Pulmonary artery endothelial cell (primary cell): Measurements from ENCODE around the gene ERCC3. TPM values are rescaled to one million over a fixed set of nuclear protein-coding genes. Genes with fewer than 3 reads are reported as not detected.

ENCODE experiments used
- DNase-seq: peaks from one replicate; pipeline ENCODE4 v3.0.0-alpha.2; 2011; ENCODE audit warnings: low read depth, low spot score
- total RNA-seq: library from RNA; depleted of rRNA; stranded (reverse); fragments of >200 nt; gene quantifications from 2 replicates; pipeline ENCODE4 v1.2.3, GENCODE V29; 2014

Gene ERCC3
- 35.1 and 52.4 TPM in 2 replicates for total RNA-seq

GRCh38 chr2:127293748-127294562 is at the start of gene ERCC3:
Gene ERCC3, minus strand, starts transcription at chr2:127294144. Its CDS starts 63 bp downstream, at chr2:127294081.
- DNase-seq, result peak; percentile 27

GRCh38 chr2:127343277-127343676 is 49.3 kb upstream of the ERCC3 start:
- no peak for DNase-seq

GRCh38 chr2:127342101-127342500 is 48.2 kb upstream of the ERCC3 start:
- DNase-seq, result no peak

- DNase-seq, result no peak
These were observed 38.4 kb upstream of the ERCC3 start for GRCh38 chr2:127332335-127332734.

- DNase-seq, result no peak
These were observed 36.8 kb upstream of the ERCC3 start for GRCh38 chr2:127330753-127331152.

GRCh38 chr2:127326289-127326945 is 32.5 kb upstream of the ERCC3 start:
- DNase-seq, result no peak

- peak; percentile 27 for DNase-seq
These were observed 30.7 kb upstream of the ERCC3 start for GRCh38 chr2:127324635-127325034.

GRCh38 chr2:127321303-127321702 is 27.4 kb upstream of the ERCC3 start:
- no peak for DNase-seq

GRCh38 chr2:127320586-127321275 is 26.8 kb upstream of the ERCC3 start:
- no peak for DNase-seq

GRCh38 chr2:127320067-127320466 is 26.1 kb upstream of the ERCC3 start:
- DNase-seq, result no peak

GRCh38 chr2:127314193-127314988 is 20.4 kb upstream of the ERCC3 start:
- no peak for DNase-seq

- DNase-seq, result no peak
These were observed 19.5 kb upstream of the ERCC3 start for GRCh38 chr2:127313406-127313805.

GRCh38 chr2:127310980-127311379 is 17.0 kb upstream of the ERCC3 start:
- no peak for DNase-seq

- DNase-seq, result no peak
These were observed 15.5 kb upstream of the ERCC3 start for GRCh38 chr2:127309468-127309867.

GRCh38 chr2:127308586-127309138 is 14.7 kb upstream of the ERCC3 start:
- no peak for DNase-seq

GRCh38 chr2:127305990-127306585 is 12.1 kb upstream of the ERCC3 start:
- DNase-seq, result no peak

- no peak for DNase-seq
These were observed 8.2 kb upstream of the ERCC3 start for GRCh38 chr2:127302168-127302567.

- no peak for DNase-seq
These were observed 577 bp downstream of the ERCC3 start for GRCh38 chr2:127293386-127293747.

- no peak for DNase-seq
These were observed 5.7 kb downstream of the ERCC3 start for GRCh38 chr2:127288274-127288673.

- no peak for DNase-seq
These were observed 10.7 kb downstream of the ERCC3 start for GRCh38 chr2:127283275-127283674.

GRCh38 chr2:127280693-127281092 is 13.3 kb downstream of the ERCC3 start:
- no peak for DNase-seq
